Esophagus squamous epithelium (tissue), 5 donors: Measurements from ENCODE around the gene PIGV. TPM values are rescaled to one million over a fixed set of nuclear protein-coding genes. Genes with fewer than 3 reads are reported as not detected.

ENCODE experiments used
- DNase-seq: peaks from one replicate; lab custom pipeline; 2025; lab: John Stamatoyannopoulos, UW
- H3K27ac ChIP-seq, 4 donors: fragments of 200-600 bp; sonication (generic); one replicate each; pipeline ENCODE4 v1.5.1; 2016 to 2019; ENCODE audit warnings: mild to moderate bottlenecking in 1 of 4
- H3K27me3 ChIP-seq, 4 donors: fragments of 200-600 bp; sonication (generic); 1 replicate in 3 of 4; 2 replicates in 1 of 4; pipeline versions ENCODE4 v1.5.1 to v1.6.0; 2017 to 2021; ENCODE audit warnings: antibody characterized with exemption in 1 of 4
- H3K36me3 ChIP-seq, 3 donors: fragments of 200-600 bp; sonication (generic); one replicate each; pipeline ENCODE4 v1.5.1; 2016 to 2019
- H3K4me1 ChIP-seq, 3 donors: fragments of 200-600 bp; sonication (generic); one replicate each; pipeline ENCODE4 v1.5.1; 2017 to 2019
- H3K4me3 ChIP-seq, 4 donors: fragments of 200-600 bp; sonication (generic); 1 replicate in 3 of 4; 2 replicates in 1 of 4; pipeline ENCODE4 v1.5.1; 2016 to 2019; ENCODE audit warnings: mild to moderate bottlenecking in 2 of 4, moderate library complexity in 1 of 4
- H3K9me3 ChIP-seq, 3 donors: fragments of 200-600 bp; sonication (generic); one replicate each; pipeline ENCODE4 v1.5.1; 2016 to 2019
- POLR2A ChIP-seq, 4 donors: fragments of 450-650 bp; IDR thresholded peaks; one replicate each; pipeline ENCODE4 v1.6.1; 2017; ENCODE audit warnings: antibody characterized with exemption in 4 of 4, mild to moderate bottlenecking in 4 of 4, moderate library complexity in 3 of 4
- WGBS, 2 donors: methylation state at CpG; one replicate each; pipeline ENCODE4 v1.1.5; 2018; 5-methylcytosine and 5-hydroxymethylcytosine counted together
- intact Hi-C: fragments of 100-400 bp; cut with DNase I; formaldehyde crosslinking; loops from one replicate; pipeline ENCODE4 v1.15.0; 2022
- total RNA-seq, 4 donors: library from RNA; depleted of rRNA; stranded (reverse); fragments of >200 nt; gene quantifications; one replicate each; pipeline ENCODE4 v1.1.0, GENCODE V29; 2016
- TF ChIP-seq, protein P1 (sequence below), 6 experiments: fragments of 450-650 bp in 4 of 6; fragments of 200-600 bp in 2 of 6; sonication (generic) in 2 of 6; IDR thresholded peaks; one replicate each; pipeline ENCODE4 v1.5.1; 2016 to 2019; ENCODE audit warnings: antibody characterized with exemption in 6 of 6, mild to moderate bottlenecking in 4 of 6, moderate library complexity in 4 of 6
- donor health status: DM: yes; HTN: yes; CAD: no.

PIGV gene
- total RNA-seq, 4 donors from 2014 or later, result 9.9 to 20.9 (median 13.1) TPM

DNA sequence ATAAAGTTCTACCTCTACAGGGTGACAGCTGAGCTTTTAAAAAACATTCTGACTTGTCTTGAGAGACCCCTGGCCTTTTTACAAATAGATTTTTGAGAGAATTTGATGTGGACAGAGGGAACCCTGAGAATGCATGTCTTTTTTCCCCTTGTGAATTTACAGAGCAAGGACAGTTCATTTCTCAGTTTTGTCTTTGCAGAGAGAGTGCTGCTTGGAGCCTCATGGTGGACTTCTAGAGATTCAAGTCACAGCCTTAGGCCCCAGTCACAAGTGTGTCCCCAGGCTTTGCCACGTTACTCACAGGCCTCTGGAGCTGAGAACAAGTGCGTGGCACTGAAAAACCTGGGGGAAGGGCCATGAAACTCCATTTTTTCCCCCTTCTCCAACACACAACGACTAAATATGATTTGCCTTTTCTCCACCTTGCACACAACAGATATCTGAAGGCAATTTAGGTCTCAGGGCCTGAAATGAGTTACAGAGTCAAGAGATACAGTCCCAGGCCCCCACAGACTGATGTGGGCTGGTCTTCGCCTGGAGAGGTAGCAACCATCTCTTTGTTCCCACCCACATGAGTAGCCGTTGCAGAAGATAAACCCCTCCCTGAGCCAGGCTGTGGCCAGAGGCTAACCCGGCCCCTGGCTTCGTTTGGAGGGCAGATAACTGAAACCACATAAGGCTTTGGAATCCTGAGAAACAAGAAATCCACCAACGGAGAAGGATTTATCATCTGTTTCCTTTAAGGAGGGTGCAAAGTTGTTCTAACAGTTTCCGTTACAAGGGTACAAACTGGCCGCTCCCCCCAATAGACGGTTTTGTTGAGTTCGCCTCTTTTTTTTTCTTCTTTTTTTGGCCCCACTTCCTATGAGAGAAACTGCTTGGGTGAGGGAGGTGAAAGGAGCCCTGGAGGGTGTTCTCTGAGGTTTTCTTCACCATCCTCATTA is 1.0 kb upstream of the PIGV start:
- Histone ChIP-seq H3K27me3 (no peaks in the 10 kb centered on the region), H3K9me3 (no peaks in the 10 kb centered on the region), H3K36me3 (peaks cover 0 to 24% (median 0%) of the 10 kb centered on the region in 3 donors), H3K4me3 (peak overlapping the region; percentile 59 to 92 (median 78)), H3K4me1 (peaks cover 28 to 73% (median 38%) of the 10 kb centered on the region in 3 donors), H3K27ac (peak overlapping the region; percentile 98 to 100 (median 98))
- intact Hi-C loops, result loop anchor here (5.0 to 10.0 kb wide), 2 partner anchors 94 to 282 kb away; no protein-coding TSS in a partner anchor
- TF ChIP-seq, protein P1, sequence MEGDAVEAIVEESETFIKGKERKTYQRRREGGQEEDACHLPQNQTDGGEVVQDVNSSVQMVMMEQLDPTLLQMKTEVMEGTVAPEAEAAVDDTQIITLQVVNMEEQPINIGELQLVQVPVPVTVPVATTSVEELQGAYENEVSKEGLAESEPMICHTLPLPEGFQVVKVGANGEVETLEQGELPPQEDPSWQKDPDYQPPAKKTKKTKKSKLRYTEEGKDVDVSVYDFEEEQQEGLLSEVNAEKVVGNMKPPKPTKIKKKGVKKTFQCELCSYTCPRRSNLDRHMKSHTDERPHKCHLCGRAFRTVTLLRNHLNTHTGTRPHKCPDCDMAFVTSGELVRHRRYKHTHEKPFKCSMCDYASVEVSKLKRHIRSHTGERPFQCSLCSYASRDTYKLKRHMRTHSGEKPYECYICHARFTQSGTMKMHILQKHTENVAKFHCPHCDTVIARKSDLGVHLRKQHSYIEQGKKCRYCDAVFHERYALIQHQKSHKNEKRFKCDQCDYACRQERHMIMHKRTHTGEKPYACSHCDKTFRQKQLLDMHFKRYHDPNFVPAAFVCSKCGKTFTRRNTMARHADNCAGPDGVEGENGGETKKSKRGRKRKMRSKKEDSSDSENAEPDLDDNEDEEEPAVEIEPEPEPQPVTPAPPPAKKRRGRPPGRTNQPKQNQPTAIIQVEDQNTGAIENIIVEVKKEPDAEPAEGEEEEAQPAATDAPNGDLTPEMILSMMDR (IDR thresholded peaks at IDR 0.05), result no peak
- peak in 2 of 4 donors; percentile 41 to 65 for TF ChIP-seq POLR2A (IDR thresholded peaks at IDR 0.05)
- WGBS, 2 donors, result 9 to 10% methylated on average over 11 to 12 of the region's 12 CpGs
- no peak for DNase-seq

DNA sequence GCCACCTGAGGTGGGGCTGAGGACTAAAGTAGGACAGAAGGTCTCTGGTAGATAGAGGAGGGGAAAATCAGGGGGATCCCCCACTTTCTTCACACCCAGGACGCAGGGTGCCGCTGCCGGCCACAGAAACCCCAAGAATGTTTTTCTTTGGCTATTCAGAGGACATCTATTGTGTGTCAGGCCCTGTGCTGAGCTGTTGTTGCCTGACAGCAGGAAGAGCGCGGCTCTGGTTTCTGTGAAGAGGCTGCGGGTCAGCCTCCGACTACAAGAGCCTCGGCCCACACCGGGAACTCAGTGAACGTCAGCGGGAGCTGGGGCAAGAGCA is 407 bp upstream of the PIGV start:
- no peaks in the 10 kb centered on the region for H3K27me3 ChIP-seq
- peaks cover 0 to 24% (median 0%) of the 10 kb centered on the region in 3 donors for H3K36me3 ChIP-seq
- H3K4me3 ChIP-seq, result peak overlapping the region; percentile 59 to 92 (median 78)
- 0% methylated on average over 4 to 7 of the region's 11 CpGs for WGBS, 2 donors
- DNase-seq, result no peak
- peak overlapping the region; percentile 98 to 100 (median 98) for H3K27ac ChIP-seq
- H3K4me1 ChIP-seq, result peaks cover 28 to 70% (median 38%) of the 10 kb centered on the region in 3 donors
- intact Hi-C loops, result loop anchor here (5.0 to 10.0 kb wide), 2 partner anchors 95 to 283 kb away; no protein-coding TSS in a partner anchor
- TF ChIP-seq, protein P1 (IDR thresholded peaks at IDR 0.05), result no peak
- no peak for TF ChIP-seq POLR2A (IDR thresholded peaks at IDR 0.05)
- H3K9me3 ChIP-seq, result no peaks in the 10 kb centered on the region

DNA sequence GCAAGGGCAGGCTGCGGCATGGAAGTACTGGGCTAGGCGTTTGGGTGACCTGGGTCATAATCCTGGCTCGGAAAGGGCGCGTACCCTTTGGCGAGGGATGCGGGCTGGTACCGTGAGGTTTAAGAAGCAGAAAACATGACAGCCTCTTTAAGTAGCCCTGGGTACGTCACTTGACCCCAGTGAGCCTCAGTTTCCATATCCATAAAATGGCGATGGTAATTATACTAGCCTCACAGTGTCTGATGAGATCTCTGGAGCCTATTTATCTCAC is 700 bp downstream of the PIGV start:
- Histone ChIP-seq H3K27ac (peak overlapping the region; percentile 98 to 100 (median 98)), H3K4me1 (peaks cover 28 to 59% (median 38%) of the 10 kb centered on the region in 3 donors), H3K27me3 (no peaks in the 10 kb centered on the region), H3K36me3 (peaks cover 0 to 29% (median 0%) of the 10 kb centered on the region in 3 donors), H3K4me3 (peak overlapping the region; percentile 59 to 92 (median 78)), H3K9me3 (no peaks in the 10 kb centered on the region)
- WGBS, 2 donors, result 0% methylated on average over 2 to 7 of the region's 10 CpGs
- no peak for DNase-seq
- intact Hi-C loops, result loop anchor here (2.0 to 10.0 kb wide), 3 partner anchors 96 to 284 kb away; no protein-coding TSS in a partner anchor
- TF ChIP-seq, protein P1 (IDR thresholded peaks at IDR 0.05), result no peak
- no peak for TF ChIP-seq POLR2A (IDR thresholded peaks at IDR 0.05)

DNA sequence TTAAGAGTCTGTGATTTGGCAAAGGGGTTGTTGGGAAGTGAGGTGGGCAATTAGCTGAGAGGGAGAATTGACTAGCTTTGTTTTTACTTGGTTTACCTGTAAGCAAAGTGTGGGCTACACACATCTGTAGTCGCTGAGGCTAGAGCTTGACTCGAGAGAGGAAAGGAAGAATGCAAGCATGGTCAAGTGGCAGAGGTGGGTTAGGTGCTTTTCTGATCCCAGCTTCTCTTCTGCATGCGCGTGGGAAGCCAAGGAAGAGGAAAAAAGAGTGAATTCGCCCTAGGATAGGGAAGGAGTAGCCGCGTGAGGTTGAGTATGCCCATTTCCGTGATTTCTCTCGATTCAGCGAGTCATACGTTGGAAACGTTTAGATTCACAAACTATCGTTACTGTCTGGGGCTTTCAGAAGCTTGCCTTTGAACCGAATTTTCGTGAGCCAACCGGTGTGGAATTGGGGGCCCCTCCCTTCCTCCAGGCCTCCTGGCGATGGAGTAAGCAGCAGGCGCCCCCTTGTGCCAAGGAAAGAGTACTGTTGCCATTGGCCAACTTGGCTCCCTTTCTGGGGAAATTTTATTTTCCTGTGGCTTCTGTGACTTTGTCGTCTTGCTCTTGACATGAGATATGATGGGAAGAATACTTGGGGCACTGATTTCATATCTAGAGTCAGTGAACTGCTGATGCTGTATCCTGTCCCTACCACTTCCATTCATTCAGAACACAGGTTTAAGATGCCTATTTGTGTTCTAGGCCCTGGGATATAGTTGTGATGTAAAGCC is 1.3 kb downstream of the PIGV start:
- intact Hi-C loops, result loop anchor here (2.0 to 10.0 kb wide), 3 partner anchors 97 to 284 kb away; no protein-coding TSS in a partner anchor
- 0% methylated on average over 19 of the region's 19 CpGs for WGBS, 2 donors

More for the DNA sequence above, 1.3 kb downstream of the PIGV start:
- peaks cover 22 to 53% (median 33%) of the 10 kb centered on the region in 3 donors for H3K4me1 ChIP-seq
- peak overlapping the region; percentile 98 to 100 (median 98) for H3K27ac ChIP-seq
- peaks cover 0 to 35% (median 0%) of the 10 kb centered on the region in 3 donors for H3K36me3 ChIP-seq
- peak overlapping the region; percentile 59 to 92 (median 78) for H3K4me3 ChIP-seq
- H3K9me3 ChIP-seq, result no peaks in the 10 kb centered on the region
- H3K27me3 ChIP-seq, result no peaks in the 10 kb centered on the region
- TF ChIP-seq, protein P1 (IDR thresholded peaks at IDR 0.05), result peak; percentile 94 to 99 (median 98)
- TF ChIP-seq POLR2A (IDR thresholded peaks at IDR 0.05), result peak in 1 of 4 donors; percentile 21
- peak; percentile 30 for DNase-seq
